GM21367 (cell line): ENCODE results near the gene TMEM178B.

Experiments used
- ATAC-seq: cut with Tn5 transposase; IDR thresholded peaks from one replicate; pipeline ENCODE4 v1.9.1; 2021; ENCODE audit not compliant: unreplicated experiment

TMEM178B gene

DNA sequence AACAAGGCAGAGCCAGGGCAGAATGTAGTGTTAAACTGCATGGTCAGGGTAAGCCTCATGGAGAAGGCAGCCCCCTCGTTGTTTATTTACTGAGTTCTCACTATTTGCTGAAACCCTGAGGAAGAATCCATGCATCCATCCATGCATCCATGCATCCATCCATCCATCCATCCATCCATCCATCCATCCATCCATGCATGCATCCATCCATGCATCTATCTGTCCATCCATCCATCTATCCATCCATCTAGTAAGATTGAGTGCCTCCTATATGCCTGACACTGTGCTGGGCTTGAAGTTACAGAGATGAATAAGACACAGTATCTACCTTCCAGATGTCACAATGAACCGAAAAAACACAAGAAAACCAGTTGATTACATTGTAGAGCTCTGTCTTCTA is 275.9 kb downstream of the TMEM178B start:
- no peak for ATAC-seq

DNA sequence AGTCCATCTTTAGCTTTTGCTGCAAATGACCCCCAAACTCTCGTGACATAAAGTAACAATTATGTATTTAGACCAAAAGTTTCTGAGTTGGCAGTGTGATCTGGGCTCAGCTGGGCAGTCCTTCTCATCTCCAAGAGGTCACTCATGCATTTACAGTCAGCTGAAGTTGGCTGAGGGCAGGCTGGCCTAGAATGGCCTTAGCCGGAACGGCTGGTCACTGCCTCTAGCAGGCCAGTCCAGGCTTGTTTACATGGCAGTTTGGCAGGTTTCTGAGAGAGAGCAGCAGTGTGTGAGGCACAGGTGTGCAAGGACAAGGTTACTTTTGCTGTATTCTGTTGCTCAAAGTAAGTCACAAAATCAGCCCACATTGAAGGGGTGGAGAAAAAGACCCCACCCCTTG is 277.3 kb downstream of the TMEM178B start:
- no peak for ATAC-seq

DNA sequence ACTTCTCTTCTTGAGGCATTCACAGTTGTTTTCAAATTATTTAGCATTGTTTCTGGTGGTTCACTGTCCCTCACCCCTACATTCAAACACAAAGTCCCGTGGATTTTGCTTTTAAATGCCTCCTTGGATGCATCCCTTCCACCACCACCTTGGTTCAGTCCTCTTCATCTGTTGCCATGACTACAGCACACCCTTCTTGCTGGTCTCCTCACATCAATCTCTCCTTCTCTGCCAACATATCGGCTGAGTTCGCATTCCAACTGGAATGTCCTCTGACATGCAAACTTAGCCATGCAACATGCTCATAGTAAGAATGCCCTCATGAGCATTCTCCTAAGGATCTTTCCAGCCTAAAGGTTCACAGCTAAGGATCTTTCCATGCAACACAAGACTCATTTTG is 279.1 kb downstream of the TMEM178B start:
- ATAC-seq = no peak

DNA sequence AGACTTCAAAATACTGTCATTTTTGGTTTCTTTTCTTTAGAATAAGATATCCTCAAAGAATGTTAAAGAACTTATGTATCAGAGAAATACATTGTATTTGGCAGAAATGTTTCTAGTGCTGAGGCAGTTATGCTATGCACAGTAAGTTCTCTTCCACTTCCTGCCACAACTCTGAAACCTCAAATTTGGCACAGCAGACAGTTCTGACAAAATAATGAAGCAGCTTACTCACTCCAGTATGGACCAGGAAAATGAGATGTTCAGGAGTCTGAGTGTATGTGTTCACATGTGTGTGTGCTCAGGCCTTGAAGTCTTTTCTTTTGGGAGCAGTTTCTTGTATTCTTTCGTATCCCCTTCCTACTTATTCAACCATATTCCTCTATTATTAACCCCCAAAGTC is 280.4 kb downstream of the TMEM178B start:
- ATAC-seq = no peak

DNA sequence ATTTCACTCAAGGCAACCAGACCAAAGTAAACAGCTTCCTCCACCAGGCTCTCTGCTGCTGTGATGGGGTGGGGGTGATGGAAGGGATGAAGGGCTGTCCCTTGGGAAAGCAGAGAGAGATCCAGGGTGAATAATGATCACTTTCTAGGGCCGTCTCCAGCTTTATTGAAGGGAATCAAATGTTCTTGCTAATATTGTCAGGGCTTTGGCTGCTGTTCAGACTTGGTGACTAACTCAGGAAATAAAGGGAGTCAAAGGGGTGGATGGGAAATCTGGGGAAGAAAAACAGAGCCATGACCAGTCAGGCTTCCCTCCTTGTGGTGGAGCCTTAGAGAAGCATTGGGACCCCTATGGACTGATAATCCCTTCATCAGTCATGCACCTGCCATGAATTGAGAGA is 281.2 kb downstream of the TMEM178B start:
- no peak for ATAC-seq

DNA sequence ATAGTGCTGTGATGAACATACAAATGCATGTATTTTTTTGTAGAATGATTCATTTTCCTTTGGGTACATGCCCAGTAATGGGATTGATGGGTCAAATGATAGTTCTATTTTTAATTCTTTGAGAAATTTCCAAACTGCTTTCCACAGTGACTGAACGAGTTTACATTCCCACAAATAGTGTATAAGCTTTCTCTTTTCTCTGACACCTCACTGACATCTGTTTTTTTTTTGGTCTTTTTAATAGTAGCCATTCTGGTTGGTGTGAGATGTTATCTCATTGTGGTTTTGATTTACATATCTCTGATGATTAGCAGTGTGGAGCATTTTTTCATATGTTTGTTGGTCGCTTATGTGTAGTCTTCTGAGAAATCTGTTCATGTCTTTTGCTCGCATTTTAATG is 282.3 kb downstream of the TMEM178B start:
- no peak for ATAC-seq

DNA sequence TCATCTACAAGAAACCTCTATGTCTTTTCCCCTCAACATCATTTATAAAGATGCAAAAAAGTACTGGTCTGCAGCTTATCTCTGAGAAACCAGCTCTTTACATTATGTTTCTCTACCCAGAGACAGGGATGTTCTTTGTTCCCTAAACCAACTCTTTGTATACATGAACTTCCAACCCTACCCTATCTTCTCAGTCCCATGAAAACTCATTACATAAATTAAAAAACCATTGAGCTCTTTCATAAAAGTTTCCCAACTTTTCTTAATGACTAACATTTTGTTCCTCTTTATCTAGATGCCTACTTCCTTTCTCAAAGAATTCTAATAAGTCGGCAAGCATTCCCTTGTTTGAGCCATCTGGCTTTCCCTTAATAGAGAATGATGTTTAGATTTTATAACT is 284.5 kb downstream of the TMEM178B start:
- no peak for ATAC-seq

DNA sequence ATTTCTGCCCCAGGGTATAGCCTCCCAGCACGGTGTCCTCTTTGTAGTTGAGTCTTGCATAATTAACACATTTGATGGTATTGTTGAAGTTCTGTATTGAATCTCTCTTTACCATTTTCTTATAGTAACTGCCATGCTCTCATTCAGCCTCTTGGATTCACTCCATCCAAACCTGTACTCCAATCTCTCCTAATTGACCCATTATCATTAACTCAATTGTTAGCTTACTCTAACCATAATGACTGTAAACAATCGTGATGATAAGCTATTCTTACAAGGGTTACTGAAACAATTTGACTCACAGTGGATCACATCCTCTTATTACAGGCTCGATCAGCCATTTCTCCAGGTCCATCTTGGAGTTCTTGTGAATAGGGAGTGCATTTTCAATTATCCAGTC is 285.4 kb downstream of the TMEM178B start:
- ATAC-seq = no peak

DNA sequence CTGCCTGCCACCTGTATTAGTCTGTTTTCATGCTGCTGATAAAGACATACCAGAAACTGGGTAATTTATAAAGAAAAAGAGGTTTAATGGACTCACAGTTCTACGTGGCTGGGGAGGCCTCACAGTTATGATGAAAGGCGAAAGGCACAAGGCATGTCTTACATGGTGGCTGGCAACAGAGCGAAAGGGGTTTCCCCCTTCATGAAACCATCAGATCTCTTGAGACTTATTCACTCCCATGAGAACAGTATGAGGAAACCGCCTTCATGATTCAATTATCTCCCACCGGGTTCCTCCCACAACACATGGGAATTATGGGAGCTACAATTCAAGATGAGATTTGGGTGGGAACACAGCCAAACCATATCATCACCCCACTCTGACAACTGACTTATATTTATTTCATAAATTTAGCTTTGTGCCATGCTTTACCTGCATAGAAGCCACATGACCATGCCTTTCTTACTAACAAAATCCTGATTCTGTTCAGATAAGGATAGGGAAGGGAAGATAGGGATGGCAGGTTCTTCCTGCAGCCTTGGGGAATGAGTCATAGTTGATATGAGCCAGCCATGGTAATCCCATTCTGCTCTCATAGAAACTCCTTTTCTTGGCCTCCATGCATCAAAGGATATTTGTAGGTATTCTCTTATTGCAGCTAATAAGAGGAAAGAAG is 286.0 kb downstream of the TMEM178B start:
- no peak for ATAC-seq

DNA sequence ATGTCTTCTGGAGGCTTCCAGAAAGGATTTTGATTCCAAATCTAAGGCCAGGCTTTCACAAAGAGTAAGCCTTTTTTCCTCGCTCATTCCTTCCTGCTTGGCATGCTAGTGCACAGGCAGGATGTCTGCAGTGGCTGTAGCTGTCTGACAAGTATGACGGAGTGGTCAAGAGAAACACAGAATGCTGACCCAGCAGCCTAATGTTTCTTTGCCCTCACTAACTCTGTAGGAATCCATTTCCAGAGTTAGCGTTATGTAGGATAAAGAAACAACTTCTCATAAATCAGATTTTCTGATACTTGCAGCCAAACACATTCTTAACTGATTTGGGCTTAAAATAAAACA is 286.5 kb downstream of the TMEM178B start:
- no peak for ATAC-seq

DNA sequence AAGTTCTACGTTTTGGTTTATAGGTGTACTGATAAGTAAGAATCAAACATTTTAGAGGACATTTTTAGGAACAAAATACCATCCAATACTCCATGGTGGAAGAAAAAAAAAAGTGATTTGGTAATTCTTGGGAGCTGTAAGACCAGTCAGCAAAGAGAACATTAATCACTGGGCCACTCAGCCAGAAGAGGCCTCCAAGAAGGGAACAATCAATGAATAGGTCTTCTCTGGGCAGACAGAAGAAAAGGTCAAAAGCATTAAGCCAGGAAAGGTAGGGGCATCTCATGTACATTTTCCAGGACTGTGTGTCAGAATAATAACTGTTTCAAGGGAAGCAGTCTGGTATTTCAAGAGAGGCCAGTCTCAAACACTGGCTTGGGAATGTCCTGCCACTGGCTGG is 286.9 kb downstream of the TMEM178B start:
- no peak for ATAC-seq

DNA sequence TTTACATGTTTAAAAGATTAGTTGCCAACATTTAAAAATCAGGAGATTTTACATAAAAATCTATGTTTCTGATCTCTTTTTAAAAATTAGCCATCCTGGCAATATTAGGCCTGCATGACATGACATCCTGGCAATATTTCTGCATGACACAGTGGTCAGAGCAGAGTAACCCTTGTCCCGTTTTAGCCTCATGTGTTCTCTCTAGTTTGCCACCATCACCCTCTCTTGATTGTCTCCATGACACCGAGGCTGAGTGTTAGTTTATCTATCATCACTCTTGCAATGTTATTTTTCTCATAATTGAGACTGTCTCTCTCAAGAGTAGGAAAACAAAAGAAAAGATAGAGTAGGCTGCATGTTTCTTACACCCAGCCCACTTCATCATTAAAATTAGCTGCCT is 287.6 kb downstream of the TMEM178B start:
- ATAC-seq = no peak

DNA sequence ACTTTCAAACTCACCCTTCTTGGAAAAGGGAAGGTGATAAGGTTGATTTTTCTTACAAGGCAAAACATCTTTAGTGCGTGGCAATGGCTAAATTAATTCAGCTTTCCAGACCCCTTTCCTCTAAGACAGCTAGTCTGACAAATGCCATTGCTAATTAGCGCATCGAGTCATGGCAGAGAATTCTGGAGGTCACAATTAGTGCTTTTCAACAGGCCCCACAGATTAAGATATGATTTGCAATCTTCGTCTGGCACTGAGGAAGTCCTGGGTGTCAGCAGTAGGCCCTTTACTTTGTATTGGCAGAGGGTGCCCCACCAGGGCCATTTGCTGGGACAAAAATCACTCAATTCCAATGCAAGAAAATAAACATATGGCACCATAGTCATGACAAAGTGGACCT is 288.1 kb downstream of the TMEM178B start:
- no peak for ATAC-seq

DNA sequence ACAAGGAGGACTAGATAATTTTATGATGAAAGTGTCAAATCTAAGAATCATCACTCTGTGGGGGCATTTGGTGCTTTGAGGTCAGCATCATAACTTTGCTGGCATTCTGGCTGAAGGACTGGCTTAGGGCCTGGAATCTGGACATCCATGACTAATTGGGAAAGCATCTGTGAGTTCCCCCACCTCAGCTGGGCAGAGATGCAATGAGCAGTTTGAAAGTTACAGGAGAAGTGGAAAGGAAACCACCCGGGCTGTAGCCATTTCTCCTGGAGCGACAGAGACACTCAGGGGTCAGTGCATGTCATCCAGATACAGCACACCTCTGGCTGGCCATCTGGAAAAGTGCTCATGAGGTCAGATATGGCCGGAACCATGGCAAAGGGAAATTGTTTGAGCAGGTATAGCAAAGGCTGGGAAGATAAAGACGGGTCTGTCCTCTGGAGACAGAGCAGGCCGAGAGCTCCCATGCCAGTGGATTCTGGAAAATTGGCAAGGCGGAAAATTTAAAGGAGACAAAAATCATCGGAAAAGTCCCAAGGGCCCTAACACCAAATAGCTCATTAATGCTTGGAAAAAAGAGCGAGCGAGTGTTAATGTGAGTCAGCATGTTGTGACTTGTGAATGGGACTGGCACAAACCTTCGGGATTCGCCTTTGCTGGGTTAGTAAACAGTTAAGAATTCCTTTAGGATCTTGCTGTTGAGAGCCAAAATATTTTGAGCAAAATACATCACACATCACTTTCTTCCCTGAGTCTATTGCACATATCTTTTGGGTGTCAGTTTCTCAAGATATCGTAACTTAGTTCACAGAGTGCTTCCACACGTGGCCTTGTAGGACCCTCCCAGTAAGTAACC is 288.9 kb downstream of the TMEM178B start:
- ATAC-seq = no peak

DNA sequence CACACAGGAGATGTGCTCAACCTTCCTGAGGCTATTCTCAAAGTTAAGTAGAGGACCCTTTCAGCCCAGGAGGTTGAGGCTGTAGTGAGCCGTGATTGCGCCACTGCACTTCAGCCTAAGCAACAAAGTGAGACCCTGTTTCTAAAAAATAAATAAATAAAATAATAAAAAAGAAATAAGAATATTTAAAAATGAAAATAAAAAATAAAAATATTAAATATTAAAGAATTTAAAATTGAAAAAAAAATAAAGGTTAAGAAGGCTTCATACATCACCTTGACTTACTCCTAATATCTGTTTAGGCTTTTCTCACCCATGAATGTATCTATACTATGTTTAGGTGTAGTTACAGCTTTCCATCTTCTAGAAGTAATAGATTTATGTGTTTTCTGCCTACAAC is 289.9 kb downstream of the TMEM178B start:
- ATAC-seq = no peak

DNA sequence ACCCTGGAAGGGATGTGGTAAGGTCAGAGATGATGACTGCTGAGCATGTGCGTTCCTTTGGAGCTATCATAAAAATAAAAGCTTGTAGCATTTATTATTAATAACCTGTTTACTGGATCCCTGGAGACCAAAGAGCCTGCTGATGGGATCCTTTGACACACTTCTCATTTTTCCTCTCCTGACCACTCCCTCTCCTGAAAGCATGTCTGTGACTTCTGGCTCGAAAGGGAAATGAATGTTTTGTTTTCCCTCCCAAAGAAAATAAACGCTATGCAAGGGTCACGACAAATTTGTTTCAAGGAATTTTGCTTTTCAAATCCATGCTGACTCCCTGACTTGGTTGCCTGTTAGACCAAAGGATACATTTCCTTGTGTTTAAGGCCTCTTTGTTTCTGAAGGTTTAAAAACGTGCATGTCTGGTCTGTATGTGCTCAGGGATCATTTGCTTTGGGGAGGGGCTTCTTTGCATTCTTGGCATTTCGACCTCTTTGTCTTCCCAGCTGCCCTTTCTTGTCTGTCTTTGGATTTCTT is 292.3 kb downstream of the TMEM178B start:
- ATAC-seq = no peak

DNA sequence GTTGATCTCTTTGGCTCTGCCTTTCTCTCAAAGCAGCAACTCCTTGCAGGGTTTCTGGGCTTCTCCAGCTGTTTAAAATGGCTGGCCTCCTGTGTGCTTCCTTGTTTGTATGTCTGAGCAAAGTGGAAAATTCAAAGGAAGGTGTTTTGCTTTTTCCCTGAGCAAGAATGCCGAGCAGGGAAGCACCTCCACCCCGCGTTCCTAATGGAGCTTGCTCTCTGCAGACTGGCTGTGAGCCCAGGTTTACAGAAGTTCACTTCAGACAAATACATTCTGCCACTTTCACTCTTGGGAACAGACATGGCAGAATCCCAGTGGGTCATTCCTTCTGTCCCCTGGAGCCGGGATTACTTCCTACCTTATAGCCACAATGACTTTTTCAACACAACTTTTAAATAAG is 295.6 kb downstream of the TMEM178B start:
- no peak for ATAC-seq

DNA sequence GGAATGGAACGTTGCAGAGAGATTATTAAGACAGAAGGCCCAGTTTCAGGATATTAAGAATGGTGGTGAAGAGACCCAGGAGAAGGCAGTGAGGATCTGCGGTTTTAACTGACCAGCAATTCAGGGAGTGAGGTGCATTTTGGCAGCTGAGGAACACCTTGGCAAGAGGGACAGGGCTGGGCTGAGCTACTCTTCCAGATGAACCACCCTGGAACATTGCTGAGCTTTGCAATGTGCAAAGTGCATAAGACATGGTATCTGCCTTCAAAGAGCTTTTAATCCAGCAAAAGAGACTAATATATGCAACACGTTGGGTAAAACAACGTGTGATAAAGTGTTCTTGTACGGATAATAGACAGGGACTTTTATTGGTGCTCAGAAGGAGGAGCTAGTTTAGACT is 296.3 kb downstream of the TMEM178B start:
- ATAC-seq = no peak

DNA sequence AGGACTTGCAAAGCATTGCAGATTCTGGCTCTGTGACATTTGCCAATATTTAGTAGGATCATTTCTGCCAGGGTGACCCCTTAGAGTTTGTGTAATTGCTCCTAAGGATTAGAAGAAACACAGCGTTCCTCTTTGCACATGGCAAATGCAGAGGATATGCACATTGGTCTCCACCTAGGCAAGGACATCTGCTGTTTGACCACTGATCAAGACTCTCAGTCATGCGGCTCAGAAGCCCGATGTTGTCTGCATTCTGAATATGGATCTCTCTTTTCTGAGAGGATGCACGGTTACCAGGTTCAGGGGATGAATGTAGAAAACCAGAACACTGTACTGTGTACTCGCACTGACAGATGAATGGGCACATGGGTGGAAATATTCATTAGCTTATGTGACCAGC is 296.8 kb downstream of the TMEM178B start:
- no peak for ATAC-seq

DNA sequence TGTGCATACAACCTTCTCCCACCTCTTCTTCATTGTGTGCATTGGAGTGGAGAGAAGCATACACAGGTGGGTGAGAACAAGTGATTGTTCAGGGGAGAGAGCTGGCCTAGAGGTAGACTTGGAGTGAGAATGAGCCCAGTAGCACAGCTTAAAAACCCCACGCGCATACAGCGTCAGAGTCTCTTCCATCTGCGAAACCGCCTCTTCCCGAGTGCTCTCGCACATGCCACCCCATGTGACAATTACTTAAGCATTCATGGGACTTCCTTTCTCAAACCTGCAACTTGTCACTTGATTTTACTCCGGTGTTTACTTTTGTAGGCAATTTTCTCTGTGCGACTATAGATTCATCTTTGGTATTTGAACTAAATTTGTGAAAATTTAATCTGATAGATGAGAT is 300.6 kb downstream of the TMEM178B start:
- ATAC-seq = no peak

DNA sequence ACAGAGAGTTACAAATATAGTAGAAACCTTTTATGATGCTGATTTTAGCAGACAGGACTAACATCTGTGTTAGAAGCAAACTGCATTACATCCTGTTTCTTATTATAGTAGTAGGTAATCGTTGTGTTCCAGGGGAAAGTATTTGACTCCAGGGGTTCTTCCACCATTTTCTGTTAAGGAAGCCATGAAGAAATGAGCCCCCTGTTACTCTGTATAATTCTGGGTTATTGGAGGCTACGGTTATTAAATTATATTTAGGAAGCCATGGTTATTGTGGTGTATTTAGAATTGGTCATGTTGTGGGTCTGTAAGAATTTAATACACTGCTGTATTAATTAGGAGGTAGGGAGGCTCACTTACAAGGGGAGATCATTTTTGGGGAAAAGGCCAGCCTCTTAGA is 301.6 kb downstream of the TMEM178B start:
- no peak for ATAC-seq

DNA sequence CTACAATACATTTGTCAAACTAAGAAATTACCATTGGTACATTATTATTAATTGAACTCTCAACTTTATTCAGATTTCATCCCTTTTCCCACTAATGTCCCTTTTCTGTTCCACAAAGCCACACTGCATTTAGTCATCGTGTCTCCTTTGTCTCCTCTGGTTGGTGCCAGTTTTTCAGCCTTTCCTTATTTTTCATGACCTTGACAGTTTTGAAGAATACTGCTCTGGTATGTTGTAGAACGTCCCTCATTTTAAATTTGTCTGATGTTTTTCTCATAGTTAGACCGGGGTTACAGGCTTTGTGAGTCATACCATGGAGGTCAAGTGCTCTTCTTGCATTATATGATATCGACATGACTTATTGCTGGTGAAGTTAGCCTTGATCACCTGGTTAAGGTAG is 304.0 kb downstream of the TMEM178B start:
- no peak for ATAC-seq

DNA sequence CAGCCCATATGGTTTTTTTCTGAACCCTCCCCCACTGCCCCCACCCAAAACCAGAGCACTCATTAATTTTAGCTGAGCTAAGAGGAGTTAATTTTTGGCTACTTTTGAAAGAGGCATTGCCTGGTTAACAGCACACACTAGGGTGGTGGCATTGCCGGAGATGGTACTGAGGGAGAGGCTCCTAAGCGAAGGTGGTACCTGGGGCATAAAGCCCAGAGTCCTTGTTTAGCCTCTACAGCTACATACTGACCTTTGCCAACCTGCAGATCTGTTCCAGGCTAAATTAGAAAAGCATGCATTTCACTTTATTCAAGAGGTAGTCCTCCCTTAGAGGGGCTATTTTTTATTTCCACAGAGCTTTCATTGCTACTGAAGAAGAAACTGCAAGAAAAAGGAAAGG is 304.5 kb downstream of the TMEM178B start:
- no peak for ATAC-seq
